Astrocyte (in vitro differentiated cells and primary cell): ENCODE data around the gene ACKR3. TPM values are rescaled to one million over a fixed set of nuclear protein-coding genes. Genes with fewer than 3 reads are reported as not detected.

Experiments used
- DNase-seq: peaks from one replicate; pipeline ENCODE4 v3.0.0-alpha.2; 2010; ENCODE audit warnings: low read depth
- FAIRE-seq: peaks from 2 replicates; lab custom pipeline; 2011; peaks lifted over from hg19 to GRCh38; lab: Jason Lieb, UNC
- H2AFZ ChIP-seq: 2 replicates; pipeline ENCODE4 v1.6.0; 2012; ENCODE audit warnings: low read depth, low read length, inconsistent platforms
- H3K27ac ChIP-seq: 2 replicates; pipeline ENCODE4 v1.5.1; 2011; ENCODE audit warnings: low read depth, low read length, inconsistent platforms
- H3K27me3 ChIP-seq: 2 replicates; pipeline ENCODE4 v1.6.0; 2011; ENCODE audit warnings: low read length, inconsistent platforms; ENCODE audit not compliant: insufficient read depth
- H3K36me3 ChIP-seq: 2 replicates; pipeline ENCODE4 v1.5.1; 2011; ENCODE audit warnings: low read length, inconsistent platforms; ENCODE audit not compliant: insufficient read depth
- H3K4me1 ChIP-seq: 2 replicates; pipeline ENCODE4 v1.5.1; 2011; ENCODE audit warnings: low read length, inconsistent platforms; ENCODE audit not compliant: insufficient read depth
- H3K4me2 ChIP-seq: 2 replicates; pipeline ENCODE4 v1.6.0; 2012; ENCODE audit warnings: low read length, inconsistent platforms
- H3K4me3 ChIP-seq: 2 replicates; pipeline ENCODE4 v1.5.1; 2011; ENCODE audit warnings: low read depth, mild to moderate bottlenecking, low read length, inconsistent platforms; ENCODE audit not compliant: insufficient read depth
- H3K79me2 ChIP-seq: 2 replicates; pipeline ENCODE4 v1.6.0; 2012; ENCODE audit warnings: mild to moderate bottlenecking, low read length, inconsistent platforms; ENCODE audit not compliant: insufficient read depth
- H3K9ac ChIP-seq: 2 replicates; pipeline ENCODE4 v1.6.0; 2012; ENCODE audit warnings: mild to moderate bottlenecking, low read length, inconsistent platforms
- H3K9me3 ChIP-seq: 2 replicates; pipeline ENCODE4 v1.5.1; 2012; ENCODE audit warnings: low read depth, mild to moderate bottlenecking, low read length, inconsistent platforms; ENCODE audit not compliant: insufficient read depth
- H4K20me1 ChIP-seq: 2 replicates; pipeline ENCODE4 v1.6.0; 2012; ENCODE audit warnings: low read length, inconsistent platforms; ENCODE audit not compliant: insufficient read depth
- H3K27ac Mint-ChIP-seq: one replicate; pipeline ENCODE4 v1.8.0; 2021; ENCODE audit warnings: mild to moderate bottlenecking, mixed read lengths; ENCODE audit not compliant: unreplicated experiment
- H3K27me3 Mint-ChIP-seq: one replicate; pipeline ENCODE4 v1.8.0; 2021; ENCODE audit warnings: low read depth, mixed read lengths; ENCODE audit not compliant: unreplicated experiment
- H3K36me3 Mint-ChIP-seq: one replicate; pipeline ENCODE4 v1.8.0; 2021; ENCODE audit warnings: low read depth, mixed read lengths; ENCODE audit not compliant: unreplicated experiment
- H3K4me1 Mint-ChIP-seq: one replicate; pipeline ENCODE4 v1.8.0; 2021; ENCODE audit warnings: low read depth, mixed read lengths; ENCODE audit not compliant: unreplicated experiment
- H3K4me3 Mint-ChIP-seq: one replicate; pipeline ENCODE4 v1.8.0; 2021; ENCODE audit warnings: mild to moderate bottlenecking, moderate library complexity, mixed read lengths; ENCODE audit not compliant: unreplicated experiment
- H3K9me3 Mint-ChIP-seq: one replicate; pipeline ENCODE4 v1.8.0; 2021; ENCODE audit warnings: mild to moderate bottlenecking, mixed read lengths; ENCODE audit not compliant: unreplicated experiment
- CTCF ChIP-seq: IDR thresholded peaks from 2 replicates; pipeline ENCODE4 v1.5.1; 2011; ENCODE audit warnings: low read depth, mild to moderate bottlenecking, inconsistent platforms, low read length, moderate library complexity; ENCODE audit not compliant: insufficient read depth
- EZH2 ChIP-seq: IDR thresholded peaks from 2 replicates; pipeline ENCODE4 v1.6.1; 2012; ENCODE audit warnings: mild to moderate bottlenecking, low read length, inconsistent platforms; ENCODE audit not compliant: insufficient read depth
- total RNA-seq: library from RNA; stranded (reverse); gene quantifications from 2 replicates; pipeline ENCODE4 v1.2.1, GENCODE V29; 2021

The ACKR3 gene
- total RNA-seq, 1 donor from 2014 or later = 72.7 TPM

- no peak overlapping the region for H2AFZ ChIP-seq
- no peak overlapping the region for H3K9ac ChIP-seq
- peaks cover 42% of the 10 kb centered on the region for H3K79me2 ChIP-seq
- FAIRE-seq (no peak), DNase-seq (no peak)
- H3K4me3 ChIP-seq = no peak overlapping the region
- no peak overlapping the region for H3K27ac Mint-ChIP-seq
- H3K4me1 Mint-ChIP-seq = peaks cover 27% of the 10 kb centered on the region
- no peaks in the 10 kb centered on the region for H3K36me3 ChIP-seq
- no peaks in the 10 kb centered on the region for H3K9me3 ChIP-seq
- H3K4me3 Mint-ChIP-seq = no peak overlapping the region
- H3K27me3 Mint-ChIP-seq = no peaks in the 10 kb centered on the region
- H3K4me2 ChIP-seq = no peak overlapping the region
- peaks cover 5% of the 10 kb centered on the region for H3K9me3 Mint-ChIP-seq
- H3K36me3 Mint-ChIP-seq = peaks cover 58% of the 10 kb centered on the region
- H3K27me3 ChIP-seq = peaks cover 2% of the 10 kb centered on the region
- peaks cover 11% of the 10 kb centered on the region for H4K20me1 ChIP-seq
- H3K27ac ChIP-seq = no peak overlapping the region
- no peak for TF ChIP-seq CTCF
- no peak for TF ChIP-seq EZH2
- no peaks in the 10 kb centered on the region for H3K4me1 ChIP-seq
Measured at GRCh38 chr2:236580746-236581355, 11.2 kb downstream of the ACKR3 start.

DNA sequence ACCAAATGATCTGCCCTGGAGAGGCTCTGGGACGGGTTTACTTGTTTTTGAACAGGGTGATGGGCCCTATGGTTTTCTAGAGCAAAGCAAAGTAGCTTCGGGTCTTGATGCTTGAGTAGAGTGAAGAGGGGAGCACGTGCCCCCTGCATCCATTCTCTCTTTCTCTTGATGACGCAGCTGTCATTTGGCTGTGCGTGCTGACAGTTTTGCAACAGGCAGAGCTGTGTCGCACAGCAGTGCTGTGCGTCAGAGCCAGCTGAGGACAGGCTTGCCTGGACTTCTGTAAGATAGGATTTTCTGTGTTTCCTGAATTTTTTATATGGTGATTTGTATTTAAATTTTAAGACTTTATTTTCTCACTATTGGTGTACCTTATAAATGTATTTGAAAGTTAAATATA is 11.9 kb downstream of the ACKR3 start:
- Histone ChIP-seq H3K27me3 (peaks cover 2% of the 10 kb centered on the region), H3K27ac (no peak overlapping the region), H2AFZ (no peak overlapping the region), H3K4me3 (no peak overlapping the region), H3K9ac (no peak overlapping the region), H3K79me2 (peaks cover 35% of the 10 kb centered on the region), H3K4me1 (no peaks in the 10 kb centered on the region), H3K4me2 (no peak overlapping the region), H3K9me3 (no peaks in the 10 kb centered on the region), H4K20me1 (peaks cover 7% of the 10 kb centered on the region), H3K36me3 (no peaks in the 10 kb centered on the region)
- Mint-ChIP-seq H3K36me3 (peaks cover 52% of the 10 kb centered on the region), H3K27ac (no peak overlapping the region), H3K27me3 (peaks cover under 1% of the 10 kb centered on the region), H3K9me3 (peaks cover 6% of the 10 kb centered on the region), H3K4me1 (peaks cover 21% of the 10 kb centered on the region), H3K4me3 (no peak overlapping the region)
- DNase-seq (no peak), FAIRE-seq (no peak)
- TF ChIP-seq EZH2 (no peak), CTCF (no peak)

DNA sequence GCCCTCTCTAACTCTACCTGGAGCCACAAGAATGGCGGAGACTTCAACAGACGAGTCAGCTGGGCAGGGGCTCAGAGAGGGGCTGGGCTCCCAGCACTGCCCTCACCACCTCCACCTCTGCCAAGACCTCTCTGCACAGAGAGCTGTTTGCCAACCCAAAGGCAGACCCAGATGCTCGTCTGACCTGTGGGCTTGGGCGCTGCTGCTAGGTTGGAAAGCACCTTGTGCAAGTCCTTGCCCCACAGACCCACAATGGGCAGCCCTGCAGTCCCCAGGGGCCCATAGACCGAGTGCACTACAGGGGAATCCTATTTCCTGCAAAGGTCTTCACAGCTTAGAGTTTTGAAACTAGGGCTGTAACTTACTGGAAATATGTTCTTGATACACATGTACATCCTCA is 13.3 kb downstream of the ACKR3 start:
- Histone ChIP-seq H3K79me2 (peaks cover 21% of the 10 kb centered on the region), H3K4me1 (peaks cover under 1% of the 10 kb centered on the region), H3K9me3 (no peaks in the 10 kb centered on the region), H3K27me3 (peaks cover 2% of the 10 kb centered on the region), H3K27ac (no peak overlapping the region), H2AFZ (no peak overlapping the region), H3K36me3 (no peaks in the 10 kb centered on the region), H4K20me1 (peaks cover 7% of the 10 kb centered on the region), H3K9ac (no peak overlapping the region), H3K4me3 (no peak overlapping the region), H3K4me2 (no peak overlapping the region)
- TF ChIP-seq EZH2 = no peak
- TF ChIP-seq CTCF = no peak
- Mint-ChIP-seq H3K4me3 (no peak overlapping the region), H3K27ac (no peak overlapping the region), H3K4me1 (peaks cover 10% of the 10 kb centered on the region), H3K36me3 (peaks cover 41% of the 10 kb centered on the region), H3K9me3 (peaks cover 6% of the 10 kb centered on the region), H3K27me3 (peaks cover 2% of the 10 kb centered on the region)
- DNase-seq = no peak
- no peak for FAIRE-seq
